Adrenal gland (tissue), 5 donors: ENCODE data around the gene CMIP.

Source experiments
- CTCF ChIP-seq, 6 experiments: fragments of 450-650 bp in 4 of 6; fragments of 200-600 bp in 2 of 6; sonication (generic) in 1 of 6; IDR thresholded peaks; 1 replicate in 5 of 6; 2 replicates in 1 of 6; pipeline versions ENCODE4 v1.5.1 to v1.8.0; 2016 to 2021; ENCODE audit warnings: antibody characterized with exemption in 6 of 6, mild to moderate bottlenecking in 2 of 6, moderate library complexity in 1 of 6
- POLR2A ChIP-seq, 2 donors: fragments of 450-650 bp; IDR thresholded peaks; one replicate each; pipeline ENCODE4 v1.6.1; 2017; ENCODE audit warnings: antibody characterized with exemption in 2 of 2, mild to moderate bottlenecking in 2 of 2, moderate library complexity in 1 of 2
- donor health status: DM: no; HTN: no; CAD: no.

GRCh38 chr16:81462683-81463082, 18.1 kb downstream of the CMIP start:
- TF ChIP-seq CTCF (IDR thresholded peaks at IDR 0.05) (no peak), POLR2A (IDR thresholded peaks at IDR 0.05) (no peak)
